Measurements from ENCODE around the gene EQTN.

GRCh38 chr9:27260789-27261516 lies 36.0 kb downstream of the EQTN start:
- TF ChIP-seq CTCF (IDR thresholded peaks at IDR 0.05): no peak
- no peak for TF ChIP-seq RORB (CRISPR knock-in tag; IDR thresholded peaks at IDR 0.05)
- no peak for TF ChIP-seq CREB1 (CRISPR knock-in tag; IDR thresholded peaks at IDR 0.05)
- TF ChIP-seq NFYB (CRISPR knock-in tag; conservative IDR thresholded peaks at IDR 0.05; ENCODE audit: low read depth): no peak
- no peak for TF ChIP-seq GRHL2 (CRISPR knock-in tag; IDR thresholded peaks at IDR 0.05; ENCODE audit: insufficient replicate concordance, severe bottlenecking)
- no peak for TF ChIP-seq ELF4 (CRISPR knock-in tag; IDR thresholded peaks at IDR 0.05; ENCODE audit: low read depth)
- TF ChIP-seq JUN (CRISPR knock-in tag; IDR thresholded peaks at IDR 0.05): no peak
- TF ChIP-seq TEAD1 (CRISPR knock-in tag; IDR thresholded peaks at IDR 0.05): no peak
- no peak for TF ChIP-seq USF1 (CRISPR knock-in tag; IDR thresholded peaks at IDR 0.05)
- TF ChIP-seq MAX (CRISPR knock-in tag; IDR thresholded peaks at IDR 0.05): no peak
- no peak for TF ChIP-seq FOXJ3 (CRISPR knock-in tag; IDR thresholded peaks at IDR 0.05; ENCODE audit: borderline replicate concordance)
- TF ChIP-seq ZNF219 (CRISPR knock-in tag; IDR thresholded peaks at IDR 0.05; ENCODE audit: borderline replicate concordance): no peak
- TF ChIP-seq ZNF317 (CRISPR knock-in tag; IDR thresholded peaks at IDR 0.05; ENCODE audit: borderline replicate concordance, low read depth): no peak
- TF ChIP-seq NR3C1 (CRISPR knock-in tag; conservative IDR thresholded peaks at IDR 0.05; ENCODE audit: low read depth): no peak
